MM.1S (cell line): ENCODE data around the gene IFNA8.
A peak's percentile ranks its signal among the peaks of the same experiment; 100 is the strongest.

ENCODE experiments used
- EZH2 ChIP-seq: fragments of 300-600 bp; sonication (generic); optimal IDR thresholded peaks from 2 replicates; pipeline ENCODE3; 2017; ENCODE audit warnings: low read depth, mild to moderate bottlenecking, antibody characterized with exemption, low read length, mixed read lengths
- EZH2phosphoT487 ChIP-seq: fragments of 300-600 bp; sonication (generic); IDR thresholded peaks from 2 replicates; pipeline ENCODE4 v1.6.1; 2018; ENCODE audit warnings: antibody characterized with exemption, low read length
- TF ChIP-seq, protein P1 (sequence below): fragments of 300-600 bp; sonication (generic); IDR thresholded peaks from 2 replicates; pipeline ENCODE4 v1.5.1; 2016; ENCODE audit warnings: antibody characterized with exemption, low read length, mixed read lengths

DNA sequence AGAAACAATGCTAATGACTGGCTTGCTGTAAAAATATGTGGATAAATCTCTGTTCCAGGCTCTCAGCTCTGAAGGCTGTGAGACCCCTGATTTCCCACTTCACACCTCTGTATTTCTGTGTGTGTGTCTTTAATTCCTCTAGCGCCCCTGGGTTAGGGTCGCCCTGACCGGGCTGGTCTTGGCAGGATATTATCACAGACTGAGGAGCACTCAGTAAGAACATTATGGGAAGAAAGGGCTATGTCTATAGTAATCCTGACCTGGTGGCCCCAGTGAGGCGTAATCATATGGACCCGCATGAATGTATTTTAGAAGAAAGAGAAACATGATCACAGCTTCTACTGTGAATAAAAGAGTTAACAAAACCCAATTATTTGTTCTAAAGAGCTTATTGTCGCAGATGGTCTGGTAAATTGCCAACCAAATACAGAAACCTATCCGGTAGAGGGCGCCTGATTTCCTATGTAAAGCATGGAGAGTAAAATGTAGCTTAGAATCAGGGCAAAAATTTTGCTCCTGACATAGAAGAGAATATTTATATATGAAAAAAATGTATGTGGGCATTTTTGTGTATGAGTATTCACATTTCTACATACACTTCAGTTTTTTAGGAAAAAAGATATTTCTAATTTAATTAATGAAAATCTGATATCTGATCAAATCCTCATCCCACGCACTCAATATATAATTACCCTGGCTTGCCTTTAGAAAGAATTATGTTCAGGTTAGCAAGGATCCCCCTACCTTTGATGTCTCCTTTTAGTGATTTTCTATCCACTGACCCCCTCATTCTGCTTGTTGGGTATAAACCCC lies 25.5 kb downstream of the IFNA8 start:
- TF ChIP-seq, protein P1, sequence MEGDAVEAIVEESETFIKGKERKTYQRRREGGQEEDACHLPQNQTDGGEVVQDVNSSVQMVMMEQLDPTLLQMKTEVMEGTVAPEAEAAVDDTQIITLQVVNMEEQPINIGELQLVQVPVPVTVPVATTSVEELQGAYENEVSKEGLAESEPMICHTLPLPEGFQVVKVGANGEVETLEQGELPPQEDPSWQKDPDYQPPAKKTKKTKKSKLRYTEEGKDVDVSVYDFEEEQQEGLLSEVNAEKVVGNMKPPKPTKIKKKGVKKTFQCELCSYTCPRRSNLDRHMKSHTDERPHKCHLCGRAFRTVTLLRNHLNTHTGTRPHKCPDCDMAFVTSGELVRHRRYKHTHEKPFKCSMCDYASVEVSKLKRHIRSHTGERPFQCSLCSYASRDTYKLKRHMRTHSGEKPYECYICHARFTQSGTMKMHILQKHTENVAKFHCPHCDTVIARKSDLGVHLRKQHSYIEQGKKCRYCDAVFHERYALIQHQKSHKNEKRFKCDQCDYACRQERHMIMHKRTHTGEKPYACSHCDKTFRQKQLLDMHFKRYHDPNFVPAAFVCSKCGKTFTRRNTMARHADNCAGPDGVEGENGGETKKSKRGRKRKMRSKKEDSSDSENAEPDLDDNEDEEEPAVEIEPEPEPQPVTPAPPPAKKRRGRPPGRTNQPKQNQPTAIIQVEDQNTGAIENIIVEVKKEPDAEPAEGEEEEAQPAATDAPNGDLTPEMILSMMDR, result peak; percentile 48
- TF ChIP-seq EZH2phosphoT487 (no peak), EZH2 (no peak)
